GM18498 (cell line): Measurements from ENCODE around the gene GAS7.

Experiments
- ATAC-seq: cut with Tn5 transposase; IDR thresholded peaks from one replicate; pipeline ENCODE4 v1.9.1; 2021; ENCODE audit warnings: mild to moderate bottlenecking, moderate library complexity; ENCODE audit not compliant: unreplicated experiment

The GAS7 gene

DNA sequence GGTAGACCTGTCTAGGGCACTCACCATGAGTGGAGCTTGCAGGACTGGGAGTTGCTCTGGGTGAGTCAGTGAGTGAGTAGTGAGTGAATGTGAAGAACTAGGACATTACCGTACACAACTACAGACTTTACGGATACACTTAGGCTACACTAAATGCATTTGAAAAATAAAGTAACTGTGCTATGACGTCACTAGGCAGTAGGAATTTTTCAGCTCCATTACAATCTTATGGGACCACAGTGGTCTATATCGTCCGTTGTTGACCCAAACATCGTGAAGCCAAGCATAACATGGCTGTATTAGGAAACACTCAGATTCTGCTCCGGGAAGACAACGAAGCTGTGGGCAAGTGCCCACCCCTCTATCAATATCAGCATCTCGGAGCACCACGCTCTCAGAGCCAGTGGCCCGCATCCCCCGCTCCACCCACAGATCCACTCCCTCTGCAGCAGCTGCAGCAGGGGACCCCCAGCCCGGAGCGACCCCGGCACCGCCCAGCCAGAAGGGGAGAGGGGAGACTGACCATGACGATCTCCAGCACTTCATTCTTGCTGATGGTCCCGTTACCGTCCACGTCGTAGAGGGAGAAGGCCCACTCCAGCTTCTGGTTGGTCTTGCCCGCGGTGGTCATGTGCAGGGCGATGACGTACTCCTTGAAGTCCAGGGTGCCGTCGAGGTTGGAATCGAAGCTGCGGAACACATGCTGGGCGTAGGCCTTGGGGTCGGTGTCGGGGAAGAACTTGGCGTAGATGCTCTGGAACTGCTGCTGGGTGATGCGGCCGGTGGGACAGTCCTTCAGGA lies 293.9 kb downstream of the GAS7 start:
- no peak for ATAC-seq

DNA sequence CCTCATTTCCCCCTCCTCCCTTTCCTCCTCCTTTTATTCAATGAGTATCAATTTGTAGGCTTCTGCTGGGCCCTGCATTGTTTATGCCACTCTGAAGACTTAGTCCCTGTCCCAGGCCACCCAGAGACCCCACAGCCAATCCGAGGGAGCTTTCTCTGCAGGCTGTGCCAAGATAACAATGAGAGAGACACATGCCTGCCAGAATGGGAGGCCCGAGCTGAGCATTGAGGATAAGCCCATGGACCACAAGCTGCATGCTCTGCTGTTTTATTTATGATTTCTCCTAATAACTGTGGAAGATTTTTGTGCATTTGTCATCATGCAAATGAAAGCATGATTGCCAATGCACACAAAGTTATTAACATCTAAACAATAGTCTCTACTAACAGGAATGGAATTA lies 296.3 kb downstream of the GAS7 start:
- no peak for ATAC-seq

DNA sequence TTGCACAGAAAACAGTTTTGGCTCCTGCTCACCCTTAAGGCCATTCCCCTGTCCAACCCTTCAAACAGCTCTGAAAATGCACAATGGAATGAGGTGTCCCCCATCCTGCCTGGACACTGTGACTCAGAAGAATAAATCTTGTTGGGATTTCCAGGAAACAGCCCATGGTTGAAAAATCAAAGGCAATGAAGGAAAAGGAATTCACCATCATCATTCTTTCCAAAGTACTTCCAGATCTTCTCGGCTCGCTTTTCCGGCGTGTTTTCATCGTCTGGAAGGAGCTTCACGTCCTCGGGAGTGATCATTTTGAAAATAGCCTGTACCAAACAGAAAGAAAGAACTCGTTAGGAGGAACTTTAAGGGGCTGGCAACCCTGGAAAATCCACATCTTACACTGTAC lies 297.6 kb downstream of the GAS7 start:
- no peak for ATAC-seq

DNA sequence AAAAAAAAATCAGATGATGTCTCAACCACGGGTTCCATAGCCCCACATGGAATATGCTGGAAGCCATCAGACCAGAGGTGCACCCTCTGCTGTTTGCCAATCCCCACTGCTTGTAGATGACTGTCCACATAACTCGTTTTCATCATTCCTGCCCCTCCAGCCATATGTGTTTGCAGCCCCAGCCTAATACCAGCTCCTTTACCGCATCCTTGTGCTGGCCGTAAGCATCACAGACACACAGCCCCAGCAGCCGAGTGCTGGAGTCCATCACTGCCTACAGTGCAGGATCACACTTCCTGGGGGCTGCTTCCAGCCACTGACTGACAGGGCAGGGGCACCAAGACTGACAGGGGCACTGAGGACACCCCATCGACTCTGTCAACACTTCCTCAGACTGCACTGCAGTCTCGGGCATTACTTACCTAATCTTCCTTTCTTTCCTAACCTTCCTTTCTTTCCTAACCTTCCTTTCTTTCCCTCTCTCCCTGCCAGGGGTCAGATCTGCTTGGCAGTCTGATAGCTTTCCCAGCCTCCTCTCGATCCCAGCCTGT lies 298.3 kb downstream of the GAS7 start:
- no peak for ATAC-seq

DNA sequence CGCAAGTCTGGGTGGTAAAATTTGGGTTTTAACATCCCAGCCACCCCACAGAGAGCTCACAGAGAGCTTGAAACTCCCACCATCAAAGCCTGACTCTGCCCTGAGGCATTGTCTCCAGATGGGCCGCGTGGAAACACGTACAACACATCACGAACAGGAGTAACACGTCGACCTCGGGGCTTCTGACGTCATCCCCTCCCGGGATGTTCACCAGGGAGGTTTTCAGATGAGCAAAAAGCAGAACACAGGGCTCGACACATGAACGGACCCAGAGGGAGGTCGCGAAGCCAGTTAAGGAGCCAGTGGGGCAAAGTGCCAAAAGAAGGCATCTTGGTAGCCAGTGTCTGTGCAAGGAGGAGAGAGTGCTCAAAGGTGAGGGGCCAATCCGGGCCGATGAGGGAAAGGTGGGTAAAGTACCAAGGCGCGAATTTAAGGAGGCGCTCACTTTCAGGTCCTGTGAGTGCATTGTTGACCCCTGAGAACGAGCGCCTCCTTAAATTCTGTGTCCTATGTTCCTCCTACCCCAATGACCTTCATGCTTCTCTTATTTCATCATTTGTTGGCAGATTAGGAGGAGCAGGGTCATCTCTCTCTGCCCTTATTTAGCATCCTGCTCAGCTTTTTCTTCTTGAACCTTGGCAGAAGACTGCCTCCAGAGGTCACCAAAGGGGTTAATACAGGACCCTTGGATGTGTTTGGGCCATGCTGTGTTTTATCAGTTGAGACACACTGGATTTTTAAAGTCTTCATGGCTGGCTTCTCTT lies 298.9 kb downstream of the GAS7 start:
- no peak for ATAC-seq

DNA sequence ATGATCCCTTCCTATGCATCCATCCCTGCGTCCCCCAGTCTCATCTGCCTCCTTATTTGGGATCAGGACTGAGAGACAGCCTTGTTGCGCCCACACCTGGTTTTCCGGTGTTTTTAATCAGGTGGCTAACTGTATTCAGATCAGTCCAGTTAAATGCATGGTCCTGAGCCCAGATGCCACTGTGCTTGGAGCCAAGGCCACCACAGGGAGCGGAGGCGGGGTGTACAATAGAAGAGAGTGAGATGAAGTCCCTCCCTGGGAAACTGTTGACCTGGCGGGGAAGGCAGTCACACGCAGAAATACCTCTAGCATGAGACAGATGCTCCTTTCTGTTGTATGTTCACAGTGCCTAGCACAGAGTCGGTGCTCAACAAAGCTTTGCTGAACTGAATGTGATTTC lies 299.6 kb downstream of the GAS7 start:
- ATAC-seq, result no peak

DNA sequence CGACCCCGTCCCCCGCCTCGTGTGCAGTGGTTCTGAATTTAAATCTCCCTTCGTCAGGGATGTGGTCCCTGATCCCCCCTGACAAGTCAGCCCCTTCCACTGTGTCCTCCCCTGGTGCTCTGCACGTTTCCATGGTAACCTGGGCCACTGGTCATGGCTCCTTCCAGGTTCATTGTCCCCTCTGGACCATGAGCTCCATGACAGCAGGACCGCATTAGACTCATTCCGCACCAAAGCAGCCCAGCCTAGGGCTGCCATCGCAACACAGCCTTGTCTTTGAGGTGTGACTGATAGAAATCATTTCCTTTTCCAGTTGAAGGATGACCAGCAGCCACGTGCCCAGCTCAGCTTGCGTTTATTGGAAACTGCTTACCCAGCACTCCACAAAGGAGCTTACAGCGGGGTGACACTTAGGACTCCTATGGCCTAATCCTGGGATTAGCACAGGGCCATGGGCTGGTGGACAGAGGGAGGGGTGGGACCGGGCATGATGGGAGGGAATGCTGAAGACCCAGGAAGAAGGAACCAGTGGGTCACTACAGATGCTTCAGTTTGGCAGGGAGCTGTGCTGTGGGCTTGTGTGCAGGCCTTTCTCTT lies 300.9 kb downstream of the GAS7 start:
- ATAC-seq, result no peak

DNA sequence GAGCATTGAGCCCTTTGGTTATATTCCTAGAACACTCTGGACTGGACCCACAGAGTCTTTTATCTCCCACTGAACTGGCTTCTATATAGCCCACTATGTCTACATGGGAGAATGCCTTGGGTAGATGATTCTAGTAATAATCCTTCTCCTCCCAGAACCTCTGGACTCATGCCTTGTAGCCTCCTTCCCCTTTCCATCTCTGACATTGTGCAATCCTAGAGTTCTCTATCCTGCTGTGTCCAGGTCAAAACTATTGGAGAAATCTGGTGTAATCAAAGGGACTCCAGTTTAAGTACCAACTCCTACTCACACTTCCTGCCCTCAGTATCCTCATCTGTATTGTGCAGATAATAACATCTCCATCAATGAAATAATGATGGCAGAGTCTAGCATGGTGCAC lies 302.5 kb downstream of the GAS7 start:
- ATAC-seq, result no peak

DNA sequence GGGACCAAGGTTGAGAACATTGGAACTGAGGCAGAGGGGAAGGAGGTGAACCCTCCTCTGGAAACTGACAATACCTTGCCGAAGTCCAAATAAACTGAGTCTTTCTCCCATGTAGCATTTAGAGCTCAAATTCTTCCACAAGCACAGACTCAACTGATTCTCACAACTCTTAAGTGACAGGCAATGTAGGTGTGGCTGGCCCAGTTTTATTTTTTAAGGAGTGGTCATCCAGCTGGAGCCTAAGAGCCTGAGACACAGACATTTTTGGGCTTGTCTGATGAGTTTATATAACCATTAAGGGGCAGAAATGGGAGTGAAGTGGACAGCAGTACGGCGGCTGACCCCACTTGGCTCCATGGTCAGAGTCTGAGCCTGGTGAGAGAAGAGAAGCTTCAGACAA lies 304.2 kb downstream of the GAS7 start:
- no peak for ATAC-seq

DNA sequence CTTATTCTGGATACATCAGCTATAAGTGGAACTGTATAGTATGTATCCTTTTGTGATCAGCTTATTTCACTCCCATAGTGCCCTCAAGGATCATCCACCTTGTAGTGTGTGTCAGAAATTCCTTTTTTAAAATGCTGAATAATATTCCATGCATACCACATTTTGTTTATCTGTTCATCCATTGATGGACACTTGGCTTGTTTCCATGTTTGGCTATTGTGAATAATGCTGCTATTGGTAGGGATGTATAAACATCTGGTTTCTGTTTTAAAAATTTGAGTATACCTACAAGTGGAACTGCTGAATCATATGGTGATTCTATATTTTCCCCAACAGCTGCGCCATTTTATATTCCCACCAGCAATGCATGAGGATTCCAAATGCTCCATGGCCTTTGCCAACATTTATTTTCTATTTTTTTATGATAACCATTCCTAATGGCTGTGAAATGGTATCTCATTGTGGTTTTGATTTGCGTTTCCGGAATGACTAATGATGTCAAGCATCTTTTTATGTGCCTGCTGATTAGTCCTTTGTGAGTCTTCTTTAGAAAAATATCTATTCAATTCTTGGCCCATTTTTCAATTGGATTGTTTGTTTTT lies 304.9 kb downstream of the GAS7 start:
- ATAC-seq, result no peak

DNA sequence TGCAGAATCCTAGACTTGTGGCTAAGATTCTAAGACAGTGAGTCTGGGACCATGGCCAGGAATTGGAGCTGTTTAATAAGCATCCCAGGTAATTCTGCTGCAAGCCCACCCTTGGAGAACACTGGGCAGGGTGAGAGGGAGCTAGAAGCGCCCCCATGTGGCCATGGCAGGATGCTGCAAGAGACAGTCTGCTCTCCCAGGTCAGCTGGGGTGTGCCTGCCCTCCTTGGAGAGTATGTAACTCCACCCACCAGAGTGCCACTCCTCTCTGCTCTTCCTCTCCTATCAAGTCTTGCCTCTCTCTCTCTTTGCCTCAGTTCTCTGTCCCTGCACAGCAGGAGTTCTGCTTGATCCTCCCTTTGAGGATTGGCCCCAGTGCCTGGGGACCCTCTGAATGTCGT lies 308.3 kb downstream of the GAS7 start:
- ATAC-seq, result peak; percentile 44

DNA sequence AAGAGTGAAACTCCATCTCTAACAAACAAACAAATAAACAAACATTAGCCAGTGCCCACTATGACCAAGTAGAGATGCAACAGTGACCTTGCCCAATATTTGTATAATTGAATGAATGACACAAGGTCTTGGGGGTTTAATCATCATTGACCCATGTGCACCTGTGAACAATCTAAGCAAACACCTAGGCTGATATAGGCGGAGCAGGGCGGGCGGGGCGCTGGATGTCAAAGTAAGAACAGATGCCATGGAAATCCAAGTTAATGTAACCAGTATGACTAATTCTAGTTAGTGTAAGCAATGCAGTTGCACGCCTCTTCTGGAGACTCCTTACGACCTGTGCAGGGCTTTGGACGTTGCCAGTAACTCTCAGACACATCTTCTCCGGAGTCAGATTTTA lies 310.9 kb downstream of the GAS7 start:
- ATAC-seq, result no peak

DNA sequence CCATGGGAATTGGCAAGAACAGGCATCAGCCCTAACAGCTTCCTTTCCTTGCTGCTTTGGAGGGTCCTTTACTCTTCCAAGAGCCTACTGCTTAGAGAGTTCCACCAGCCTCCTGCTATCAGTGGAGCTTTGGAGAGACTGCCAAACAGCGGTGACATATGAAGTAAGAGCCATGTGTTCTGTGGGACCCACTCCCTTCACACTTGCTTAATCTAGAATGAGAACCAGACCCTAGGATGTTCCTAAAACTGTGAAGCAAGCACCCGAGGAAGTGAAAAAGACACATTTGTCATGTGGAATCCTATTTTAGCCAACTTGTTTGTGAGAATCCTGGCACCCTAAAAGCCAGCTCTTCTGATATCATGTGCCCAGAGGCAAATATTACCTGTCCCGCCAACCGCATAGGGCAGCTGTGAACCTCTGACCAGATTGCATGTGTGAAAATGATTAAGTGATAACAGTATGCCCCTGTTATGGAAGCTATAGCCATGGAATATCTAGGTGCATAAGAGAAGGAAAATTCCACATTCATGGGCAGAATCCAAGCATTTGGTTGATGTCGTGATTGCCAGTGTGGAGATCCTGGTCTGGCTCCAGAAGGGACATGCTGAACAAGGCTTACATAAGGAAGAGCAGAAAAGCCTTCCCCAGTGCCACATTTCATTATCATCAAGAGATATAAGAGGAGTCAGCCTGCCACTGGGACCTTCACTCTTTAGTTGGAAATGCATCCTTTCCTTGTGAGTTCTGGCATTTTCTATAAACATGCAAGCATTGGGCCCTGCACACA lies 312.1 kb downstream of the GAS7 start:
- no peak for ATAC-seq

DNA sequence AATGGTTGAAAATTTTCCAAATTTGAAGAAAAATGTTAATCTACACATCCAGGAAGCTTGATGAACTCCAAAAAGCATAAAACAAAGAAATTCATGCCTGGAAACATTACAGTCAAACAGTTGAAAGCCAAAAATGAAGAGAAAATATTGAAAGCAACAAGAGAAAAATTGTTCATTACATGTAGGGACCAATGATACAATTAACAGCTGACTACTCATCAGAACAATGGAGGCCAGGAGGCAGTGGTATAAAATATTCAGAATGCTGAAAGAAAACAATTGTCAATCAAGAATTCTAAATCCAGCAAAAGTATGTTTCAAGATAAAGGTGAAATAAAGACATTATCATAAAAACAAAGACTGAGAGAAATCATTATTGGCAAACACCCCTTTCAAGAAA lies 315.0 kb downstream of the GAS7 start:
- ATAC-seq, result no peak

DNA sequence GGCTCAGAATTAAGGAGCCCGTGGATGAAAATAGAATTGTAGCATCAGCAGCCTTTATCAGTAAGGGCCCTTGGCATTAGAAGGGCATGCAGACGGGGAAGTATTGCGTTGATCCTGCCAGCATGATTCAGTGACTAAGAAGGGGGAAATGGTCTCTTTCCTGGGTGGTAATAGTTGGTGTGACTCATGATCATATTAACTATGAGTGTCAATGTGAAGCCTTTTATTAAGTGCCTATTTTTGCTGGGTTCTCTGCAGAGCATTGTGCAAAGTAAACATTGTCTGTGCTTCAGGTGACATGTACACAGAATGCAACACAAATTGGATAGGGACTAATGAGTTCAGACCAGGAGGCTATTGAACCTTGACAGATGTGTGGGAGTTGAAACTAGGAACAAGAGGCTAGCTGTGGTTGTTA lies 317.8 kb downstream of the GAS7 start:
- no peak for ATAC-seq

DNA sequence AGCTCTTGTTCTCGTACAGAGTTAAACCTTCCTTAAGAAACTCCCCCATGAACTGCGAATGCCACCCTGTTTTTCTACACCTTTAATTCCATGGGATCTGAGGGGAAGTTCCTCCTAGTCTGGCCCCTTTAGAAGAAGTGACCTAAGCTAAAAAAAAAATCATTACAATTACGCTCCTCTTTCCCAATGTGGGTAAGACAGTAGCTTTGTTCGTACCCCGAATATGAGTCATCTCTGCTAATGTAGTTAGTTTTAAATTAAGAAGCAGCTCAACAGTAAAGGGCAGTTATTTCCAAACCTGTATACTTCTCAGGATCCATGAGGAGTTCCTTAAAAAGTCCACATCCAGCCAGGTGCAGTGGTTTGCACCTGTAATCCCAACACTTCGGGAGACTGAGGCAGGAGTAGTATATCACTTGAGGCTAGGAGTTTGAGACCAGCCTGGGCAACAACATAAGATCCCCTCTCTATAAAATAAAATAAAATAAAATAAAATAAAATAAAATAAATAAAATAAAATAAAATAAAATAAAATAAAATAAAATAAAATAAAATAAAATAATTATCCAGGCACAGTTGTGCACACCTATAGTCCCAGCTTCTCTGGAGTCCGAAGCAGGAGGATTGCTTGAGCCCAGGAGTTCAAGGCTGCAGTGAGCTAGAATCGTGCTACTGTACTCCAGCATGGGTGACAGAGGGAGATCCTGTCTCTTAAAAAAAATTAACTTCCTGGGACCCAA lies 319.4 kb downstream of the GAS7 start:
- no peak for ATAC-seq

DNA sequence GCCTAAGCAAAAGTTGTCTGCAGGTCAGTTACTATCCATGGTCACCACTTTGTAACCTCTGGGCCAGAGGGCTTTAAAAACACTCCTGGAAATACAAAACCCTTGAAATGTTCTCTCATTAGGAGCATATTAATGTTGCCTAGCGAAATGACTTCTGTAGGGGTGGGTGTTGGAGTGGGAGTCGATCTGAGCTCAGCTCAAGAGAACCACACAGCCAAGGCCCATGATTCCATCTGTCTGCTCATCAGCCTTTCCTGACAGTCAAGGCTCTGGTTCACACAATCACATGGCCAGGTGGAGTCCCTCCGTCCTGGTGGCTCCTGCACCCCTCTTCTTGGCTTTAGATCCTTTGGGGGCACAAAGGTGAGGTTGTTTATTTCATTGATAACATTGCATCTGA lies 320.1 kb downstream of the GAS7 start:
- ATAC-seq, result no peak

DNA sequence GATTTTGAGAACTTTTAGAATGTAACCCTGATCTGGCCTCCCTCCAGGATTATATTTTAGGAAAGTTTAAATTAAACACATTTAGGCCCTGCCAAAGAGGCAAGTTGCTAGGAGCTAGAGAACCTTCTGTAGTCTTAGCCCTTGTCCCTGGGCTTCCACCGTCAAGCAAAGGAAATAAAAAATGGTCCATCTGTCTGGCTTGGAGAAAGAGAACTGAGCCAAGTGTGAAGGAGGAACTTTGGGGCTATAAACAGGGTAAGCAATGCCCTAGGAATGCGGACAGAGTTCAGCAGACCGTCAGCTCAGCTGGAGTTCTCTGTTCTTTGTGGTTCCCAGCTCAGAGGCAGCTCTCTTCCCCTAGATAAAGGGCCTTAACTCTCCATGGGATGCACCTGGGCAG lies 323.0 kb downstream of the GAS7 start:
- no peak for ATAC-seq

DNA sequence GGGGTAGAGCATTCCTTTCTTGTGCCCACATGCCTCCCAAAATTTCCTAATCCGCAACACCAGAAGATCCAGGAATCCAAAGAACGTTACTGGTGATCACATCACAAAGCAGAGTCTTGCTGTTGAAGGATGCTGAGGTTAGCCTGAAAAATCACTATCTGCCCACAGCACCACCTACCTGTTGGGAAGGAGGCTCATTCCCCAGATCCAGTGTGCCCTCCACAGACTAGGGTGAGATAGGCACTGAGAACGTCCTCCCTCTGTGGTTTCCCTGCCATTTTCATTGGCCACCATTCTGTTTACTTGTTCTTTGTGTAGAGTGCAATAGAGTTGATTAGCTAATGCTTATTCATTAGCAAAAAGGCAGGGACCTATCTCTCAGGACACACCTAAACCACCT lies 323.7 kb downstream of the GAS7 start:
- ATAC-seq, result no peak

DNA sequence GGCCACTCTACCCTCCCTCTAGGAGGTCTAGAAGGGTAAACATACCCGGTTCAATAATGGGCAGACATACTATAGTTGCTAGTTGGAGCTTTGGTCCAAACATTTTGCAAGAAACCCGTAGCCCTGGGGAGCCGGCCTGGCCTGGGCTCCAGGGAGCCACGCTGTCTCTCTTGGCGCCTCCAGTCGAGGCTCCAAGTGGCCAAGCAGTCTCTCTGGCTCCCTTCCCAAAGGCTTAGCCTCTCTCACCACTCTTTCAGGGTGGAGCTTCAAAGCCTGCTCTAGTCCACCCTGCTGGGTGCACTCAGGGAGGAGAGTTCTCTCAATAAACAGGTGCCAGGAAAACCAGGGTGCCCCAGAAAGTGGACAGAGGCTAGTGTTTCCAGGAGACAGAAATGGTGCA lies 325.6 kb downstream of the GAS7 start:
- ATAC-seq, result no peak
